Natural killer cell treated with Interleukin-12 subunit alpha and Interleukin-12 subunit beta and Interleukin-15 and Interleukin-18, amount 100 ng/mL, for 72 hours (primary cell): ENCODE results near the gene ARAP1. TPM values are rescaled to one million over a fixed set of nuclear protein-coding genes. Genes with fewer than 3 reads are reported as not detected.

Source experiments
- ATAC-seq, 2 donors: fragments of 150-1000 bp; cut with Tn5 transposase in 1 of 2; sonication (Bioruptor Pico), chemical (Tn5 transposase) in 1 of 2; 2 replicates each; pipeline ENCODE4 v1.10.0; 2021
- DNase-seq: peaks from one replicate; pipeline ENCODE4 v3.0.0; 2022; ENCODE audit warnings: low spot score
- H3K27ac Mint-ChIP-seq, 2 donors: 1 replicate in 1 of 2; 2 replicates in 1 of 2; pipeline ENCODE4 v1.8.0; 2022; ENCODE audit warnings: mixed read lengths in 2 of 2, mild to moderate bottlenecking in 1 of 2, moderate library complexity in 1 of 2
- H3K27me3 Mint-ChIP-seq, 2 donors: 1 replicate in 1 of 2; 2 replicates in 1 of 2; pipeline ENCODE4 v1.8.0; 2022; ENCODE audit warnings: mixed read lengths in 2 of 2
- H3K36me3 Mint-ChIP-seq: one replicate; pipeline ENCODE4 v1.8.0; 2022; ENCODE audit warnings: mixed read lengths
- H3K4me1 Mint-ChIP-seq, 2 donors: 1 replicate in 1 of 2; 2 replicates in 1 of 2; pipeline ENCODE4 v1.8.0; 2022; ENCODE audit warnings: low read depth in 2 of 2, mixed read lengths in 2 of 2, mild to moderate bottlenecking in 1 of 2
- H3K4me3 Mint-ChIP-seq: one replicate; pipeline ENCODE4 v1.8.0; 2022; ENCODE audit warnings: mixed read lengths
- H3K9me3 Mint-ChIP-seq: 2 replicates; pipeline ENCODE4 v1.8.0; 2022; ENCODE audit warnings: mixed read lengths
- total RNA-seq, 2 donors: library from RNA; stranded (reverse); gene quantifications; one replicate each; pipeline ENCODE4 v1.2.3, GENCODE V29; 2022

ARAP1 gene
- total RNA-seq, 2 donors from 2014 or later = 206 to 220 TPM

DNA sequence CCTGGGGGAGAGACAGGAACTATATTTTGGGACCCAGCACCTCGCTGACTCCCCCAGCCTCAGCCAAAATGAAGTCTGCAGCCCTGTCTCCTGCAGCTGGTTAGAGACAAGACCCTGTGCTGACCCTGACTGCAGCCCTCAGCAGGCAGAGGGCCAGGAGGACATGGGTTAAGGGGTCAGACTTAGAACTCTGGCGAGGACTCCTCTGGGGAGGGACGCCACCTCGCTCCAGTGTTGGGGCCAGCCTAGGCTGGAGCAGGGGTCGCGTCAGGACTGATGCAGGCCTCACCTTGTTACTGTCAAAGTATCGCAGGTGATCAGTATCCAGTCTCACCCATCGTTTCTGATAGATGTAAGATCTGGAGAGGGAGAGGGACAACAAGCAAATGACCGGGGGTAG, 41.1 kb downstream of the ARAP1 start:
- no peak for DNase-seq
- no peak for ATAC-seq
- Mint-ChIP-seq H3K36me3 (no peaks in the 10 kb centered on the region), H3K4me1 (peaks cover 16 to 47% of the 10 kb centered on the region in 2 donors), H3K9me3 (no peaks in the 10 kb centered on the region), H3K27ac (peak overlapping the region; percentile 21 to 58), H3K27me3 (no peaks in the 10 kb centered on the region), H3K4me3 (no peak overlapping the region)

DNA sequence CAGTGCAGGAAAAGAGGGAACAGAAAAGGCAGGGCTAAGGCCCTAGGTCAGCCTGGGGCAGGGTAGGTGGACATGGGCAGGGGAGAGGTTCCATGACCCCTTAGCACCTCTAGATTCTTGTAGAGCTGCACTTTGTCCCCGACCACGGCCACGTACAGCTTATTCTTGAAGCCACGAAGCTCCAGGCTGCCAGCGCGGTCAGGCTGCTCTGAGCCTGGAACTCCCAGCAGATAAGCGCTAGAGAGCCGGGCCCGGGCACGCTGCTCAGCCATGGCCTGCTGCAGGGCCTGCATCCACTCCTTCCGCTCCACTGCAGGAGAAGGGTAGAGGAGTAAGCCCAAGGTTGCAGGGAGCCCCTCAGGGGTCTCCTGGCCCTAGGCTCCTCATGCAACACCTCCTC, 41.9 kb downstream of the ARAP1 start:
- Mint-ChIP-seq H3K4me1 (peaks cover 15 to 44% of the 10 kb centered on the region in 2 donors), H3K36me3 (no peaks in the 10 kb centered on the region)
- ATAC-seq = no peak

DNA sequence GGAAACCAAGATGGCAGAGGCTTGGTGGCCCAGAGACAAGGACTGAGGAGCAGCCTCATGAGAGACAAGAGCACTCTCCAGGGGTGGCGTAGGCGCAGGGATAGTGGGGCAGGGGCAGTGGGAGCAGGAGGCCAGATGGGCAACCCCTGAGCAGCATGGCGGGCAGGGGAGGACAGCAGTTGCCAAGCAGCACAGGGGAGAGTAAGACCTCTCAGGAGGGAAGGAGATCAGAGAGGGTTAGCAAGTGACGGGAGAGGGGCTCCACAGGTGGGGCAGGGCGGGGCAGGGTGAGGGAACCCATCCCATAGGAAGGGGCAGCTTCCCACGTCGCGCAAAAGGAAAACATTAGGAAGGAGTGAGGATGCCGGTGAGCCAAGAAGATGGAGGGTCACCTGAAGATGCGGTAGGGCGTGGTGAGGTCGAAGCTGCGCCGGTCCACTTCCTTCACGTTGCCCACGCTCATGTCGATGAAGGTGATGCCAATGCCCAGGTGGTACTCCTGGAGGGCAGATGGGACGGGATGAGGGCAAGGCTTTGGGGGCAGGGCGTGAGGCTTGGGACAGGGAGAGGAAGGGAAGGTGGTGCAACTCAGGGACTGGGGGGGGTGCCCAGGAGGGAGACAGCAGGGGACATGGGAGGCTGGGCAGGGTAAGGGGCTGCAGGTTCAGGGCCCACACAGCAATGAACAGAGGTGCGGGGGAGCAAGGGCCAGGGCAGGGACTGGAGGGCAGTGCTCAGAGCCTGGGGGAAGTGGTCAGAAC, 42.5 kb downstream of the ARAP1 start:
- DNase-seq = no peak
- H3K4me1 Mint-ChIP-seq = peaks cover 11 to 43% of the 10 kb centered on the region in 2 donors
- H3K9me3 Mint-ChIP-seq = no peaks in the 10 kb centered on the region
- no peaks in the 10 kb centered on the region for H3K27me3 Mint-ChIP-seq
- no peak overlapping the region for H3K27ac Mint-ChIP-seq
- no peak overlapping the region for H3K4me3 Mint-ChIP-seq
- no peak for ATAC-seq
- H3K36me3 Mint-ChIP-seq = no peaks in the 10 kb centered on the region

More for the DNA sequence above, 41.9 kb downstream of the ARAP1 start:
- no peak for DNase-seq
- Mint-ChIP-seq H3K27me3 (no peaks in the 10 kb centered on the region), H3K9me3 (no peaks in the 10 kb centered on the region), H3K27ac (no peak overlapping the region), H3K4me3 (no peak overlapping the region)

DNA sequence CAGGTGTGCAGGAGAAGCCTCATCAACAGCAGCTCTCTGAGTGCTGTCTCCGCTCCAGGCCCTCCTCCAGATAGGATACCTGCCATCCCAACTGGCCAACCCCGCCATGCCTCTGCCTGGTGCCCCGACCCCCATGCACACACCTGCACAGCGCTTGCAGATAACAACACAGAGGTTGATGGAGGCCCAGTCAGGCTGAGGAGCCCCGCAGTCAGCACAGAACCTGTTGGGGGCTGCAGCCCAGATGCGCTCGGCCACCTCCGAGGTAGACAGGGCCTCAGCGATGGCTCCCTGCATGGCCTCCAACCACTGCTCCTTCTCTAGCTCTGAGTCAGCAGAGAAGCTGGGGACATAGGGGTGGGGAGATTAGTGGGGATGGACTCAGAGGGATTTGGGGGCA, 45.2 kb downstream of the ARAP1 start:
- Mint-ChIP-seq H3K27me3 (no peaks in the 10 kb centered on the region), H3K27ac (peak overlapping the region in 1 of 2 donors; percentile 5), H3K36me3 (no peaks in the 10 kb centered on the region), H3K4me3 (no peak overlapping the region), H3K9me3 (no peaks in the 10 kb centered on the region), H3K4me1 (peaks cover 0 to 34% of the 10 kb centered on the region in 2 donors)
- no peak for ATAC-seq
- no peak for DNase-seq

DNA sequence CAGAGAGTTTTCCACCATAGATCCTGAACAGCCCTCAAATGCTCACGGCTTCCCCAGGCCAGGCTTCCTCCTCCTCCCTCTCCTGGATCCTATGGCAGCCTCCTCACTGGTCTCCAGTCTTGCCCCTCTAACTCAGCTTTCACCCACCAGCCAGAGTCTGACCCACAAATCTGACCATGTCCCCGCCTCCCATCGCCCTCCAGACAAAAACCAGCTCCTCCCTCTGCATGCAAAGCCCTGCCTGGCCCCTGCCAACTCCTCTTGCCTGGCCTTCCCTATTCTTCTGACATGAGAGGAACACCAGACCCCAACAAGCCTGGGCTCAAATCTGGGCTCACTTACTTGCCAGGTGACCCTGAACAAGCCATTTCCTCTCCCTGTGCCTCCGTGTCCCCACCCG, 45.6 kb downstream of the ARAP1 start:
- peak overlapping the region in 1 of 2 donors; percentile 2 for H3K27ac Mint-ChIP-seq
- DNase-seq (no peak), ATAC-seq (no peak)
- no peak overlapping the region for H3K4me3 Mint-ChIP-seq
- no peaks in the 10 kb centered on the region for H3K9me3 Mint-ChIP-seq
- no peaks in the 10 kb centered on the region for H3K27me3 Mint-ChIP-seq
- H3K36me3 Mint-ChIP-seq = no peaks in the 10 kb centered on the region
- H3K4me1 Mint-ChIP-seq = peaks cover 0 to 34% of the 10 kb centered on the region in 2 donors

DNA sequence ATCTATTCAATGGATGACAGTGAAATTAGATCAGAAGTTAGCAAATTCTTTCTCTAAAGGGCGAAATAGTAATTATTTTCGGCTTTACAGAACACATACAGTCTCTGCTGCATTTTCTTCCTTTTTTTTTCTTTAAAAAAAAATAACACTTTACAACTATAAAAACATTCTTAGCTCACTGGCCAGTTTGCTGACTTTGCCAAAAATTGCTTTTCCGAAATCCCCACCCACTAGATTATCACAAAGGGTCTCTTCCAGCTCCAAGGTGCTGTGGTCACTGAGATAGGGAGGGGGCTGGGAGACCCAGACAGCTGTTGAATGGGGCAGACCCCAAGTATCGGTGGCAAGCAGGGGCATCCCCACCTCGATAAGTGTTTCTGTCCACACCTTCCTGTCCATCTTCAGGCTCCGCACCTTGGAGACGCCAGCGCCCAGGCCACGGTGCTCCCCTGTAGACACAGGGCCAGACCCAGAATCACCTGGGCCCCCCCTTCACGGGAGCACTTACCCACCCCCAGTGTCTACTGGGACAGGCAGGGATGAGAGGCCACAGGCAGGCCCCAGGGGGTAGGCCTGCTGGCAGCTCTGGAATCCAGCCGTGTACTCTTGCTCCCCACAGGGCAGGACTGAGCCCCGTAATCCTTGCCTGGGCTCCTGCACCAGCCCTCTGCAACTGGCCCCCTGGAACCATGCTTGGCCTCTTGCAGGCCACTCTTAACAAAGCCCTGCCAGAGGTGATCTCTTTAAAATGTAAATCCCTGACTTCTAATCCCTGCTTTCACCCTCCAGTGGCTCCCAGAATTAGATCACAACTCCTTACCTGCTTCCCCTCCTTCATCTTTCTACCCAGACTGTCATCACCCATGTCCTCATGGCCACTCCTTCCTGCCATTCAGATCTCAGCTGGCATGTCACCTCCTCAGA, 46.5 kb downstream of the ARAP1 start:
- Mint-ChIP-seq H3K27me3 (no peaks in the 10 kb centered on the region), H3K36me3 (no peaks in the 10 kb centered on the region), H3K27ac (peak overlapping the region in 1 of 2 donors; percentile 2), H3K4me3 (no peak overlapping the region), H3K4me1 (peaks cover 0 to 28% of the 10 kb centered on the region in 2 donors), H3K9me3 (no peaks in the 10 kb centered on the region)
- DNase-seq (no peak), ATAC-seq (no peak)

DNA sequence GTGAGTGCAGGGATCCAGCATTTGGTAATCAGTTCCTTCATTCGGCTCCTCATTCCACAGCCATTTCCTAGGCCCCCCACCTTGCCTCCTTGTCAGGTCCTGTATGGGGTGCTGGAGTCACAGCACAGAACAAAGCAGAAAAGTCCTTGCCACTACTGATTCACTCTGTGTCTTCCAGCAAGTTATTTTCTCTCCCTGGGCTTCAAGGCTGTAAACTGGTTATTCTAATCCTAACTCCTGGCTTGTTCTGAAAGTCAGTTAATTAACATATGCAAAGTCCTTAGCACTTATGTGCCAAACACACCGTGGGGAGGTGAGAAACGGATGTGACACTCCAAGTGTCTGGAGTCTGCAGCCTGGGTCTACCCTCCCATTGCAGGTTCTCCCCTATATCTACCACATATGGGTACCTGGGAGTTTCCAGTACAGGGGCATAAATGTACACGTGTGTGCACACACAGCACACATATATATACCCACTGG, 47.4 kb downstream of the ARAP1 start:
- Mint-ChIP-seq H3K27ac (peak overlapping the region in 1 of 2 donors; percentile 19), H3K4me3 (no peak overlapping the region), H3K27me3 (no peaks in the 10 kb centered on the region), H3K9me3 (no peaks in the 10 kb centered on the region), H3K36me3 (no peaks in the 10 kb centered on the region), H3K4me1 (peaks cover 5 to 26% of the 10 kb centered on the region in 2 donors)
- no peak for DNase-seq
- no peak for ATAC-seq

DNA sequence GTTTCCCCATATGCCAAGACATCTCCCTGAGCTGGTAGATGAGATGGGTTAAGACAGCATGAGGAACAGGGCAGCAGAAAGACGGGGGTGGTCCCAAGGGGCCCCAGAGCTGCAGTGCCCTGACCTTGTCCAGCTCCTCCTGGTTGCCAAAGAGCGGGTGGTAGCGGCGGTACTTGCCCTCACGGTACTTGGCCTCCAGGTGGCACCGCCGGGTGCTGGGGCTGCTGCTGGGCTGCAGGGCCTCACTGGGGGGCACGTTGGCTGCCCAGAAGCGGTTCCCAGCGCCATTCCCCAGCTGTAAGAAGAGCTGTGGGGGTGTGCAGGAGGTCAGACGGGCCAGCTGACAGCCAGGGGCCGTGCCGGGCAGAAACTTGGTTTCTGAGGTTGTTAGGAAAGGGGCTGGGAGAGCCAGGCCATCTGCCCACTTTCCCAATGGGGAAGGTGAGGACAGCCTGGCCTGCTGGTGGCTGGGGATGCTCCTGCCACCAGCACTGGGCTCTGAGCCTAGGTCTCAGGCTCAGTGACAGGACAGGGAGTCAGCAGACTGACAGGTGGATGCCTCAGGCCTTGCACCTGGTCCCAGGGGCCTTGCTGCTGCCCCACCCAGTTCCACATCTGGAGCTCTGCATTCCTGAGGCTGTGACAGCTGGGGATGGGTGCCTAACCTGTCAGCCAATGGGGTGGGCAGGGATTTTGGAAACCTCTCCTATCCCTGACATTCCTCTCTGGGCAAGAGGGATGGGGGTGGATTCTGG, 48.0 kb downstream of the ARAP1 start:
- Mint-ChIP-seq H3K9me3 (no peaks in the 10 kb centered on the region), H3K4me3 (no peak overlapping the region), H3K27ac (no peak overlapping the region), H3K4me1 (peaks cover 7 to 24% of the 10 kb centered on the region in 2 donors), H3K27me3 (no peaks in the 10 kb centered on the region), H3K36me3 (no peaks in the 10 kb centered on the region)
- ATAC-seq (no peak), DNase-seq (no peak)

DNA sequence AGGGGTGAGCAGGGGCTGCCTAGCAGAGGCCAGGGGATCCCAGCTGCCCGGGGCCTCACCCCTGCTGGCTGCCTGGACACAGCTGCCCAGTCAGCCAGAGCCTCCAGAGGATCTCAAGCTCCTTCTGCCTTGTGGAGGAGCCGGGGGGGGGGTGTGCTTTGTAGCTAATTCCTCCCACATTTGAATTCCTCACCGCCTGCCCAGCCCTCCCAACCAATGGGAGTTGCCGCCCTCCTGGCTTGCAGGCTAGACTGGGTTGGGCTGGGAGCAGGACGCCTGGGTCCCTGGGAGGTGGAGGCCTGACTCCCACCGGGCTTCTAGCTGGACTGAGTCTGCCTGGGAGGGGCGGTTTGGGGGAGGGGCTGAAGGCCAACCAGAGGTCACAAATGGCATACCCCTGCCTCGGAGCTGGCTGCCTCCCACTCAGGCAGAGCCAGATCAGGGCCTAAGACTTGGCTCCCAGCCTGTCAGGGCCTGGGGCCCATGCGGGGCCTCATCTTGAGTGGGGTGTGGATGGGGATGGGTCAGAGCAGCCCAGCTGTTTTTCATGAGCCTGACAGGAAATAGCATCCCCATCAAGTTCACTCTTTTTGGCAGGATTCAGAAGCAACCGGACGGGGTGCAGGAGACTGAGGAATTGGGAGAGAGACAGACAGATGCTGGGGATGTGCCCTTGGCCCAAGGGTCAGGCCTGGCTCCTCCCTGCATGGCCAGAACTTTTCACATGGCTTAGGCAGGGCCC, 48.8 kb downstream of the ARAP1 start:
- Mint-ChIP-seq H3K27me3 (no peaks in the 10 kb centered on the region), H3K27ac (no peak overlapping the region), H3K36me3 (no peaks in the 10 kb centered on the region), H3K4me3 (no peak overlapping the region), H3K9me3 (no peaks in the 10 kb centered on the region), H3K4me1 (peaks cover 7 to 27% of the 10 kb centered on the region in 2 donors)
- DNase-seq (no peak), ATAC-seq (no peak)

DNA sequence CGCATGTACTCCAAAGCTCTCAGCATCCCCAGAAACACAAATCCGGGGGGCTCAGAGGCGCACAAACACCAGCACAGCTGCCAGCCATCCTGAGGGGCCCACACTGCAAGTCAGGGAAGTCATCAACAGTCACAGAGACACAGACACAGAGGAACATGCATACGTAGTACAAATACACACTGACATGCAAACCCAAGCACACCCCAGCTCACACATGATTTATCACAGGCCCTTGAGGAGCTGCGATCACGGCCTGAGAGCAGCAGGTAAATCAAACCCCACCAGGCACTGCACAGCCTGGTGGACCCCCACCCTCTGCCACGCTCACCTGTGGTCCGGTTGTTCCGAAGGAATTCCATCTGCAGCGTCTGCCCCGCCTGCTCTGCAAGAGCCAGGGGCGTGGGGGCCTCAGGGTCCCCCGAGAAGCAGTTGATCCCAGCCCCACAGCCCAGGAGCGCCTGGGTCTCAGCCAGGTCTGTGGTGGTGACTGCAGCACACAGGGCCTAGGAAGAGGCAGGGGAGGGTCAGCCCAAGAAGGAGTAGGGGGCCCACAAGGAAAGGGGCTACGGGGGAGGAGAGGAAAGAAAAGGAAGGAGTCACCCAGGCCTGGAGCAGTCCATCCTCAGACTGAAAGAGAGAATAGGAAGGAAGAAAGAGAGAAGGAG, 49.5 kb downstream of the ARAP1 start:
- Mint-ChIP-seq H3K4me3 (no peak overlapping the region), H3K4me1 (peaks cover 7 to 30% of the 10 kb centered on the region in 2 donors), H3K36me3 (no peaks in the 10 kb centered on the region), H3K27me3 (no peaks in the 10 kb centered on the region), H3K27ac (no peak overlapping the region), H3K9me3 (no peaks in the 10 kb centered on the region)
- ATAC-seq = no peak
- no peak for DNase-seq

DNA sequence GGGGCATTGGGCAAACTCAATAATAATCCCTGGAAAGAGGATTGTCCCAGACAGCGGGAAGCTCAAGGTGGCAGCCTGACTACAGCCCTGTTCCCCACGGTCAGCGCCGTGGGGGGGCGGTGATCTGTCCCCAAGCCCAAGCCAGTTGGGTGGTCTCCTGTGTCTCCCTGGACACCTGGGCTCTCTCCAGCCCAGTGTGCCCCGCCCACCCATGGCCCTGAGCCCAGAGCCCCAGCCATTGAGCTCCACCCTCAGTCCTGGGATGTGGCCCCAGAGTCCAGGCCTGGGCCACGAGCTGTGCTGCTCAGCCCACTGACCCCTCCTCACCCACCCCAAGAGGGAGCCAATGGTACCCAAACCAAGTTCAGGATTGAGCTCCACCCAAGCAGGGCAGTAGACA, 50.1 kb downstream of the ARAP1 start:
- Mint-ChIP-seq H3K9me3 (no peaks in the 10 kb centered on the region), H3K27ac (no peak overlapping the region), H3K27me3 (no peaks in the 10 kb centered on the region), H3K36me3 (no peaks in the 10 kb centered on the region), H3K4me3 (no peak overlapping the region), H3K4me1 (peaks cover 7 to 25% of the 10 kb centered on the region in 2 donors)
- no peak for DNase-seq
- no peak for ATAC-seq

DNA sequence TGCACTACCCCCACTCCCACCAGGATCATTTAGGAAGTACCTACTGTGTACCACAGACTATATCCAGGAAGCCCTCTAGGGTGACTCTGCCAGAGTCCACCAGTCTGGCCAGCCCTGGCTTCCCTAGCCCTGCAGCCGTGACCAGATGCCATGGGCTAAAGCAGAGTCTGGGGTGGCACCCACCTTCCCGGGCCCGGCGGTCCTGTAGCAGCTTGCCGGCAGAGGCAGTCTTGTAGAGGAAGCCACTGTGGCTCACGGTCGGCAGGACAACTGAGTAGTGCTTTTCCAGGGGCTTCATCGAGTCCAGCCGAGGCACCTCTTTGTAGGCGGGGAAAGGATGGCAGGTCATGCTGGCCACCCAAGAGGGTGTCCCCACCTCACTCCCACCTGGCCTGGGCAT, 50.7 kb downstream of the ARAP1 start:
- no peak for ATAC-seq
- H3K27ac Mint-ChIP-seq = no peak overlapping the region
- H3K4me3 Mint-ChIP-seq = no peak overlapping the region
- no peak for DNase-seq
- no peaks in the 10 kb centered on the region for H3K27me3 Mint-ChIP-seq
- H3K36me3 Mint-ChIP-seq = no peaks in the 10 kb centered on the region
- no peaks in the 10 kb centered on the region for H3K9me3 Mint-ChIP-seq
- H3K4me1 Mint-ChIP-seq = peaks cover 7 to 25% of the 10 kb centered on the region in 2 donors
